Colon (tissue), 2 donors: ENCODE results near the gene NID1.
"Not testable (repeated sequence)": the region's sequence is repeated elsewhere in the genome, so short reads cannot be mapped to it uniquely, and the experiment has no call there.

Source experiments
- FAIRE-seq: peaks from 2 replicates; lab custom pipeline; 2012; peaks lifted over from hg19 to GRCh38; lab: Jason Lieb, UNC
- donor health status: control.
- donor health status: control.

NID1 gene

GRCh38 chr1:236030534-236030933, 34.4 kb downstream of the NID1 start:
- no peak for FAIRE-seq

DNA sequence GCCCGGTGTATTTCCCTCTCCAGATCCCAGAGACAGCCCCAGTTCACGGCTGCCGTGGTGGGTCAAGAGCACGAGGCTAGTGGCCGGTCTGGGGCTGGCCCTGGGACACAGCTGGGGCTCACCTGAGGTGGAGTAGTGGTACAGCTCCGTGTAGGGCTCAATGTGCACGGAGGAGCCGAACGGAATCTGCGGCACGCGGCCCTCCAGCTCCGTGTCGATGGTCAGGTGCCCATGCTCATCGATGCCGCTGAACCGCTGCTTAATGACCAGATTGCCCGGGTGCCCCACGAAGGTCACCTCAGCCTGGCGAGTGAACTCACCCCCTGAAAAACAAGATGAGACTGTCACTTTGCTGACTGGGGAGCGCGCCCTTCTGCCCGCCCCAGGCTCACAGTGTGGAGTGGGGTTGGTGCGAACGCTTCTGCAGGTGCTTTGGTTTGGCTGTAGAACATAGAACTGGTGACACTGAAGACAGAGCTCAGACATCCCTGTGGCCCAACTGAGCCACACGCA, 35.4 kb downstream of the NID1 start:
- FAIRE-seq = no peak

DNA sequence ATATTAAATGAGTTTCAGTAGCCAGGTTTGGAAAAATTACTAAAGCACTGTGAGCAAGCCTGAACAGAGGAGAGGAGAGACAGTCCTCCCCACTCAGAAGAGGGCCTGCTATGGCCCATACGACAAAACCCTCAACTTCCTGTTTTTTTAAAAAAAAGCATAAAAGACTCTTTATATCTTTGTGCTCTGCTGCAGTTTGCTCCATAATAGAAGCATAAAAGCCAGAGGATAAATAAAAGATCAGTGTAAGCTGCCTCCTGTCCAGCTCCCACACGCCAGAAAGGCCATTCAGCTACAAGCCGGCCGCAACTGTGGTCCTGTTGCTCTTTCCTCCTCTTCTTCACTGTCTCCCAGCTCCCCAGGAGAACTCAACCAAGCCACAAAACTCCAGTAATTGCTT, 37.8 kb downstream of the NID1 start:
- FAIRE-seq = no peak

DNA sequence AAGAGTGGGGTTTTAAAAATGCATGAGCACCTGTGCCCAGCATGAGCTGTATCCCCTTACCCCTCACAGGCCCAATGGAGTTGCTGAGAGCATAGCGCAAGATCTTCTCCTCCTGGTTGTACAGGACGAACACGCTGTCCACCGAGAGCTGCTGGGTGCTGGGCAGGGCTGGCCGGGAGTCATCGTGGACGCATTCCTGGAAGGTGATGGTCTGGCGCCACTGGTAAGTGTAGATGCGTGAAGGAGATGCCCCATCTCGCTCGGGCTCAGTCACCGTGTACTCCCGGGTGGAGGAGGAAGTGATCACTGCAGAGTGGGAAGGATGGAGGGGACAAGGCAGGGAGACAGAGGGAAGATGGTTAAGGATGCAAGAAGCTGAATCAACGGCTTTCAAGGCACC, 39.1 kb downstream of the NID1 start:
- FAIRE-seq = no peak

- no peak for FAIRE-seq
These were observed 40.2 kb downstream of the NID1 start for GRCh38 chr1:236024641-236025040.

GRCh38 chr1:236023926-236024565, 40.8 kb downstream of the NID1 start:
- no peak for FAIRE-seq

GRCh38 chr1:236021424-236022135, 43.3 kb downstream of the NID1 start:
- no peak for FAIRE-seq

DNA sequence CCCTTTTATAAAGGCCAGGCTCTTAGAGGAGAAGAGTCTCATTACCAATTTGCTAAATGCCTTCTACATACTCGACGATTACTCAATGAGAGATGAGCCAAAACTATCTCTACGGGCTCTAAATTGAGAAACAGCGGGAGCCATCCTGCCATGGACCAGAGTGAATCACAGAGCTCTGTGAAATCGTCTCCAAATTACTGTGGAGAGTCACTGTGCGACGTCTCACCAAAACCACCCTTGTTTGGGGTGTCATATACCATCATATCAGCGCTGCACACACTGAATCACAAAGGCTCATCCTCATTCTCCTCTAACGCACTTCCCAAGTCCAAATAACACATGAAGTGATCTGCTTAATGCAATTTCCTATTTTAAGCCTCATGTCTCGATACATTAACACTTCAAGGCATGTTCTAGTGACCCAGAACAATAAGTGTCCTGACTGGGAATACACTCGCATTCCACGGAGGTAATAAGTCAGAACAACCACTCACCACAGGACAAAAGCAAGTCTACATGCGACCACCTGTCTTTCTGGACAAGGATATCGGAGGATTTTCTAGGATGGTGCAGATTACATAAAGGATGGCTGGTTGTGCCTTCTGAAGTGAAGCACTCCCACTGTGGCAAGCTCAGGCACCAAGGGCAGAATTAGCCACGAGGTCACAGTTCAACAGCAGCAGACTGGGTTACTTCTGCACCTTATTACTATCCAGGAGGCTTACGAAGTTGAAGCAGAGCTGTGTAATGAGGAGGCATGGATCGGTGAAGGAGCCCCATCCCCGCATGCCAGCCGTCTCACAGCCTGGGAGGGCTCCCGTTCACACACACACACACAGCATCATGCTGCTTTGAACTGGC, 44.3 kb downstream of the NID1 start:
- no peak for FAIRE-seq

GRCh38 chr1:236018885-236019453, 45.9 kb downstream of the NID1 start:
- no peak for FAIRE-seq

- FAIRE-seq = no peak
These were observed 48.0 kb downstream of the NID1 start for GRCh38 chr1:236016782-236017400.

DNA sequence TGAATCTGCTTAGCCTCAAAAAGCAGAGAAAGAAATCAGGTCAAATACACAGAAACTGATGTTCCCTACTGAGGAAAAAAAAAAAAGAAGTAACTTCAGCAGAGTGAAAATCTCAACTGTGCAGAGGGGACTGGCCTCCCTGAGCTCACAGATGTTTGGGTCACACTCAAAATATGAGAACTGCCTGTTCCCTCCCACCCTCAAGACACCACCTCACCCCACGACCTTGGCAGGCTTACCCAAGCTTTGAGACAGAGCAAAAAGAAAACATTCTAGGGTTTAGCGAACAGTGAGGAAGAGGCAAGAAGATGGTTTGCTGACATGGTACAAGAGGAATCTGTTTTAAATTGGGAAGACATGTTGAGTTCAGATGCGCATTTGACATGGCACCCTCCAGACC, 48.8 kb downstream of the NID1 start:
- FAIRE-seq = no peak

DNA sequence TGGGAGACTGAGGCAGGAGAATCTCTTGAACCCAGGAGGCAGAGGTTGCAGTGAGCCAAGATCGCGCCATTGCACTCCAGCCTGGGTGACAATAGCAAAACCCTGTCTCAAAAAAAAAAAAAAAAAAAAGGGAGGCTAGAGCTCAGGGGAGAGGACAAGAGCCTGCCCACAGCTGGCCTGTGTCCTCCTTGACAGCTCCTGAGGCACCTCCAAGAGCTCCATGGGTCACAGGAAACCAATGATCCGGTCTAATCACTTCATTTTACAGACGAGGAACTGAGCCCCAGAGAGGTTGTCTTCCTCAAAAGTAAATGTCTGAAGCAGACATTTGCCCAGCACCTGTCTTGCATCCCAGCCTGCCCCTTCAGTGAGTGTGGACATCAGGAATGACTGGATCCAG, 49.4 kb downstream of the NID1 start:
- FAIRE-seq = no peak

GRCh38 chr1:236013330-236013729, 51.6 kb downstream of the NID1 start:
- FAIRE-seq = no peak

DNA sequence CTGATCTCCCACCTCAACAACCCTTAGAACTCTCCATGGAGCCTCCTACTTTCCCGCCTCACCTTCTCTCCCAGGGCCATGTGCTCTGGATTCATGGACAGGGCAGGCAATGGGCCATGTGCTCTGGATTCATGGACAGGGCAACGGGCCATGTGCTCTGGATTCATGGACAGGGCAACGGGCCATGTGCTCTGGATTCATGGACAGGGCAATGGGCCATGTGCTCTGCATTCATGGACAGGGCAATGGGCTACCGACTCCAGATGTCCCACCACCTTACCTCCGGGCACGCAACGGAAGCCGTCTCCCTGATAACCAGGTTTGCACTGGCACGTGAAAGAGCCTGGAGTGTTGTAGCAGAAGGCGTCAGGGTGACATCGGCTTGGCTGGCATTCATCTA, 53.2 kb downstream of the NID1 start:
- no peak for FAIRE-seq

DNA sequence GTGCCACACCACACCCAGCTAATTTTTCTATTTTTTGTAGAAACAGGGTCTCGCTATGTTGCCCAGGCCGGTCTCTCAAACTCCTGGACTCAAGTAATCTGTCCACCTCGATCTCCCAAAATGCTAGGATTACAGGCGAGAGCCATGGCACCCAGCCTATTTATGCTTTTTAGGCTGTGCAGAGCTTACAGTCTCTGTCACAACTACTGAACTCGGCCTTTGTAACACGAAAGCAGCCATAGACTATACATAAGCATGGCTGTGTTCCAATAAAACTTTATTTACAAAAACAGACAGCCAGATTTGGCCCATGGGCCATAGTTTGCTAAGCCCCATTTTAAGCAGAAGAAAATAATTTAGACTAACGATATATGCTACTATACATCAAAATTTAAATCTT, 54.4 kb downstream of the NID1 start:
- FAIRE-seq = no peak

GRCh38 chr1:236009857-236010256, 55.0 kb downstream of the NID1 start:
- FAIRE-seq = no peak

- FAIRE-seq = no peak
These were observed 55.7 kb downstream of the NID1 start for GRCh38 chr1:236009191-236009590.

- no peak for FAIRE-seq
These were observed 57.1 kb downstream of the NID1 start for GRCh38 chr1:236007781-236008180.

DNA sequence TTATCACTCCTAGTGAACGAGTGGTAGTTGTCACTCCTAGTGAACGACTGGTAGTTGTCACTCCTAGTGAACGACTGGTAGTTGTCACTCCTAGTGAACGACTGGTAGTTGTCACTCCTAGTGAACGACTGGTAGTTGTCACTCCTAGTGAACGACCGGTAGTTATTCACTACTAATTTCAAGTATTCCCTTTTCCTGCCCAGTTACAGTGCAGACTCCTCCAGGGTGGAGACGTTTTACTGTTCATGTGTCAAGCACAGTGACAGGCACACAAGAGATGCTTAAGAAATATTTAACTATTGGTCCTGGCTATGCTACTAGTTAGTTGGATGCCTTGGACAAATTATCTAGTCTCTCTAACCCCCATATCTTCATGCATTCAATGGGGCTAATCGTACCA, 61.8 kb downstream of the NID1 start:
- FAIRE-seq = not testable (repeated sequence)

- FAIRE-seq = no peak
These were observed 62.3 kb downstream of the NID1 start for GRCh38 chr1:236002572-236002971.

GRCh38 chr1:236002025-236002390, 62.9 kb downstream of the NID1 start:
- no peak for FAIRE-seq

GRCh38 chr1:236000781-236001180, 64.1 kb downstream of the NID1 start:
- FAIRE-seq = no peak
